ENCODE data around the gene CCDC85B. TPM values are rescaled to one million over a fixed set of nuclear protein-coding genes. Genes with fewer than 3 reads are reported as not detected.
"Not testable (repeated sequence)": the region's sequence is repeated elsewhere in the genome, so short reads cannot be mapped to it uniquely, and the experiment has no call there.

CCDC85B gene
- 20.5 TPM for total RNA-seq

GRCh38 chr11:65890324-65891218 is at the start of gene CCDC85B:
CCDC85B (plus strand) TSS chr11:65890673; CDS start chr11:65890784, 111 bp downstream.
- peak; percentile 99 for DNase-seq (ENCODE audit: low spot score)

- no peak for DNase-seq (ENCODE audit: low spot score)
These were observed 48.3 kb upstream of the CCDC85B start for GRCh38 chr11:65842144-65842543.

GRCh38 chr11:65843811-65844210 is 46.7 kb upstream of the CCDC85B start:
- no peak for DNase-seq (ENCODE audit: low spot score)

GRCh38 chr11:65844231-65844872 is 46.1 kb upstream of the CCDC85B start:
- no peak for DNase-seq (ENCODE audit: low spot score)

GRCh38 chr11:65847746-65848145 is 42.7 kb upstream of the CCDC85B start:
- DNase-seq (ENCODE audit: low spot score) = no peak

GRCh38 chr11:65848693-65849092 is 41.8 kb upstream of the CCDC85B start:
- not testable (repeated sequence) for DNase-seq (ENCODE audit: low spot score)

GRCh38 chr11:65849366-65849765 is 41.1 kb upstream of the CCDC85B start:
- no peak for DNase-seq (ENCODE audit: low spot score)

- DNase-seq (ENCODE audit: low spot score) = no peak
These were observed 40.7 kb upstream of the CCDC85B start for GRCh38 chr11:65849771-65850216.

- DNase-seq (ENCODE audit: low spot score) = no peak
These were observed 40.0 kb upstream of the CCDC85B start for GRCh38 chr11:65850217-65851082.

GRCh38 chr11:65851083-65851579 is 39.3 kb upstream of the CCDC85B start:
- no peak for DNase-seq (ENCODE audit: low spot score)

- DNase-seq (ENCODE audit: low spot score) = no peak
These were observed 38.5 kb upstream of the CCDC85B start for GRCh38 chr11:65851811-65852507.

- DNase-seq (ENCODE audit: low spot score) = no peak
These were observed 37.8 kb upstream of the CCDC85B start for GRCh38 chr11:65852508-65853245.

- DNase-seq (ENCODE audit: low spot score) = no peak
These were observed 37.1 kb upstream of the CCDC85B start for GRCh38 chr11:65853246-65853979.

- no peak for DNase-seq (ENCODE audit: low spot score)
These were observed 36.3 kb upstream of the CCDC85B start for GRCh38 chr11:65854161-65854592.

- no peak for DNase-seq (ENCODE audit: low spot score)
These were observed 35.3 kb upstream of the CCDC85B start for GRCh38 chr11:65854852-65855837.

- no peak for DNase-seq (ENCODE audit: low spot score)
These were observed 34.5 kb upstream of the CCDC85B start for GRCh38 chr11:65855927-65856363.

GRCh38 chr11:65856689-65857499 is 33.6 kb upstream of the CCDC85B start:
- DNase-seq (ENCODE audit: low spot score) = peak; percentile 89

- no peak for DNase-seq (ENCODE audit: low spot score)
These were observed 33.0 kb upstream of the CCDC85B start for GRCh38 chr11:65857500-65857852.

Measured in ureter (tissue), 1 donor.